Suppressor macrophage treated with lipopolysaccharide for 4 hours (primary cell): ENCODE measurements around the gene SNAPC4.

ENCODE experiments used
- DNase-seq: peaks from one replicate; pipeline ENCODE4 v3.0.0-alpha.2; 2020

SNAPC4 gene

GRCh38 chr9:136400038-136400834 is at the start of gene SNAPC4:
Gene SNAPC4 (minus strand): TSS chr9:136400170. CDS start chr9:136398428, 1,742 bp downstream.
- peak; percentile 95 for DNase-seq

- DNase-seq: no peak
These were observed 48.7 kb upstream of the SNAPC4 start for GRCh38 chr9:136448655-136449054.

- DNase-seq: no peak
These were observed 47.3 kb upstream of the SNAPC4 start for GRCh38 chr9:136447173-136447778.

- DNase-seq: no peak
These were observed 45.8 kb upstream of the SNAPC4 start for GRCh38 chr9:136445799-136446198.

- no peak for DNase-seq
These were observed 44.1 kb upstream of the SNAPC4 start for GRCh38 chr9:136444102-136444501.

- DNase-seq: no peak
These were observed 43.7 kb upstream of the SNAPC4 start for GRCh38 chr9:136443687-136444086.

GRCh38 chr9:136443087-136443486 is 43.1 kb upstream of the SNAPC4 start:
- no peak for DNase-seq

- no peak for DNase-seq
These were observed 42.3 kb upstream of the SNAPC4 start for GRCh38 chr9:136442265-136442664.

GRCh38 chr9:136441681-136442245 is 41.8 kb upstream of the SNAPC4 start:
- no peak for DNase-seq

- no peak for DNase-seq
These were observed 41.3 kb upstream of the SNAPC4 start for GRCh38 chr9:136441191-136441680.

- DNase-seq: peak; percentile 87
These were observed 39.8 kb upstream of the SNAPC4 start, which contains the start of gene INPP5E for GRCh38 chr9:136439481-136440408. Gene INPP5E (minus strand): TSS chr9:136439845. CDS start chr9:136439419, 426 bp downstream.

GRCh38 chr9:136438548-136439480 is 38.8 kb upstream of the SNAPC4 start:
- DNase-seq: peak; percentile 15

- no peak for DNase-seq
These were observed 38.0 kb upstream of the SNAPC4 start for GRCh38 chr9:136437839-136438547.

GRCh38 chr9:136437430-136437829 is 37.5 kb upstream of the SNAPC4 start:
- no peak for DNase-seq

GRCh38 chr9:136436055-136436634 is 36.2 kb upstream of the SNAPC4 start:
- DNase-seq: no peak

- DNase-seq: no peak
These were observed 34.7 kb upstream of the SNAPC4 start for GRCh38 chr9:136434580-136435169.

- no peak for DNase-seq
These were observed 34.0 kb upstream of the SNAPC4 start for GRCh38 chr9:136433849-136434579.

GRCh38 chr9:136433043-136433715 is 33.2 kb upstream of the SNAPC4 start:
- DNase-seq: no peak

- DNase-seq: no peak
These were observed 32.6 kb upstream of the SNAPC4 start for GRCh38 chr9:136432591-136432990.
